Adipocyte (in vitro differentiated cells): ENCODE data around the gene SPART.

ENCODE experiments used
- DNase-seq: peaks from one replicate; pipeline ENCODE4 v3.0.0-alpha.2; 2015; ENCODE audit warnings: low read depth
- H3K27me3 ChIP-seq: replicated peaks from 2 replicates; pipeline ENCODE4 v1.7.0; 2013; ENCODE audit warnings: mild to moderate bottlenecking, low read length, moderate library complexity; ENCODE audit not compliant: control insufficient read depth, insufficient read depth
- H3K36me3 ChIP-seq: 2 replicates; pipeline ENCODE4 v1.7.0; 2013; ENCODE audit warnings: low read length, mild to moderate bottlenecking, moderate library complexity; ENCODE audit not compliant: control insufficient read depth, insufficient read depth, severe bottlenecking
- H3K4me1 ChIP-seq: 2 replicates; pipeline ENCODE4 v1.7.0; 2013; ENCODE audit warnings: mild to moderate bottlenecking, low read length, moderate library complexity; ENCODE audit not compliant: control insufficient read depth, insufficient read depth
- H3K4me3 ChIP-seq: 2 replicates; pipeline ENCODE4 v1.7.0; 2013; ENCODE audit warnings: mild to moderate bottlenecking, low read length, moderate library complexity
- H3K9ac ChIP-seq: 2 replicates; pipeline ENCODE4 v1.7.0; 2013; ENCODE audit warnings: mild to moderate bottlenecking, low read length, moderate library complexity
- H3K9me3 ChIP-seq: 2 replicates; pipeline ENCODE4 v1.7.0; 2013; ENCODE audit warnings: mild to moderate bottlenecking, low read length, moderate library complexity; ENCODE audit not compliant: control insufficient read depth

Gene SPART

GRCh38 chr13:36275190-36276002 lies 70.8 kb downstream of the SPART start:
- peak; percentile 93 for DNase-seq
- no peaks in the 10 kb centered on the region for H3K9me3 ChIP-seq
- H3K4me3 ChIP-seq = no peak overlapping the region
- H3K9ac ChIP-seq = peak overlapping the region; percentile 50
- no peaks in the 10 kb centered on the region for H3K36me3 ChIP-seq
- H3K4me1 ChIP-seq = peaks cover 23% of the 10 kb centered on the region
- H3K27me3 ChIP-seq = no peaks in the 10 kb centered on the region

GRCh38 chr13:36273431-36273830 lies 72.8 kb downstream of the SPART start:
- no peak overlapping the region for H3K4me3 ChIP-seq
- H3K36me3 ChIP-seq = no peaks in the 10 kb centered on the region
- no peak for DNase-seq
- peaks cover 18% of the 10 kb centered on the region for H3K4me1 ChIP-seq
- H3K27me3 ChIP-seq = no peaks in the 10 kb centered on the region
- H3K9me3 ChIP-seq = no peaks in the 10 kb centered on the region
- H3K9ac ChIP-seq = no peak overlapping the region

GRCh38 chr13:36261976-36262375 lies 84.2 kb downstream of the SPART start:
- Histone ChIP-seq H3K4me1 (peaks cover 25% of the 10 kb centered on the region), H3K27me3 (no peaks in the 10 kb centered on the region), H3K4me3 (no peak overlapping the region), H3K36me3 (no peaks in the 10 kb centered on the region), H3K9ac (peak overlapping the region; percentile 38), H3K9me3 (no peaks in the 10 kb centered on the region)
- DNase-seq = peak; percentile 61

- H3K9me3 ChIP-seq = no peaks in the 10 kb centered on the region
- no peak for DNase-seq
- H3K36me3 ChIP-seq = no peaks in the 10 kb centered on the region
- peaks cover 25% of the 10 kb centered on the region for H3K4me1 ChIP-seq
- peak overlapping the region; percentile 38 for H3K9ac ChIP-seq
- no peak overlapping the region for H3K4me3 ChIP-seq
- no peaks in the 10 kb centered on the region for H3K27me3 ChIP-seq
These were observed 85.2 kb downstream of the SPART start for GRCh38 chr13:36261011-36261410.

- Histone ChIP-seq H3K9ac (no peak overlapping the region), H3K4me1 (peaks cover 25% of the 10 kb centered on the region), H3K36me3 (no peaks in the 10 kb centered on the region), H3K9me3 (no peaks in the 10 kb centered on the region), H3K4me3 (no peak overlapping the region), H3K27me3 (no peaks in the 10 kb centered on the region)
- no peak for DNase-seq
These were observed 86.6 kb downstream of the SPART start for GRCh38 chr13:36259361-36260137.

GRCh38 chr13:36258831-36259230 lies 87.4 kb downstream of the SPART start:
- Histone ChIP-seq H3K9ac (no peak overlapping the region), H3K4me1 (peaks cover 25% of the 10 kb centered on the region), H3K9me3 (no peaks in the 10 kb centered on the region), H3K27me3 (no peaks in the 10 kb centered on the region), H3K4me3 (no peak overlapping the region), H3K36me3 (no peaks in the 10 kb centered on the region)
- DNase-seq = no peak
